Measurements from ENCODE around the gene BRSK2. TPM values are rescaled to one million over a fixed set of nuclear protein-coding genes. Genes with fewer than 3 reads are reported as not detected.

The BRSK2 gene
- total RNA-seq, 1 donor from 2014 or later, result 4.0 TPM

DNA sequence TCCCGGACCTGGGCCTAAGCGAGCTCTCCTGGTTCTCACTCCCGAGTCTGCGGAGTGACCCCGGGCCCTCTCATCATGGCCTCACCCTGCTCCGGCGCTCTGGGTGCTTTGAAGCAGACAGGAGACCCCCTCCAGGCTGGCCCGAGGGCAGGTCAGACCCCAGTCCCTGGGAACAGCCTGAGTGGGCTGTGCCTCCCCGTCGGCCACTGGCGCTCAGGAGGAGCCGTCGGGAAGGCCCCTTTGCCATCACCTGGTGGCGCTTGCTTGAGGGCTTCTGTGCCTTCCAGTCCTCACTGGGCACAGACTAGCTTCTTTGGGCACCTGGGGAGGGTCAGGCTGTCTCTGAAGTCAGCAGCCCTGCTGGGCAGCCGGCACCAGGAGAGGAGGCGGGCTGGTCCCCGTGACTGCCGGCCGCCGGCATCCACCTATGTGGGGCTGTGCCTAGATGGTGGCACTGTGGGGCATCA is 6.7 kb downstream of the BRSK2 start:
- no peaks in the 10 kb centered on the region for H3K9me3 Mint-ChIP-seq (ENCODE audit: unreplicated experiment)
- H3K36me3 Mint-ChIP-seq (ENCODE audit: low read depth, unreplicated experiment), result peaks cover 4% of the 10 kb centered on the region
- TF ChIP-seq, protein P1, sequence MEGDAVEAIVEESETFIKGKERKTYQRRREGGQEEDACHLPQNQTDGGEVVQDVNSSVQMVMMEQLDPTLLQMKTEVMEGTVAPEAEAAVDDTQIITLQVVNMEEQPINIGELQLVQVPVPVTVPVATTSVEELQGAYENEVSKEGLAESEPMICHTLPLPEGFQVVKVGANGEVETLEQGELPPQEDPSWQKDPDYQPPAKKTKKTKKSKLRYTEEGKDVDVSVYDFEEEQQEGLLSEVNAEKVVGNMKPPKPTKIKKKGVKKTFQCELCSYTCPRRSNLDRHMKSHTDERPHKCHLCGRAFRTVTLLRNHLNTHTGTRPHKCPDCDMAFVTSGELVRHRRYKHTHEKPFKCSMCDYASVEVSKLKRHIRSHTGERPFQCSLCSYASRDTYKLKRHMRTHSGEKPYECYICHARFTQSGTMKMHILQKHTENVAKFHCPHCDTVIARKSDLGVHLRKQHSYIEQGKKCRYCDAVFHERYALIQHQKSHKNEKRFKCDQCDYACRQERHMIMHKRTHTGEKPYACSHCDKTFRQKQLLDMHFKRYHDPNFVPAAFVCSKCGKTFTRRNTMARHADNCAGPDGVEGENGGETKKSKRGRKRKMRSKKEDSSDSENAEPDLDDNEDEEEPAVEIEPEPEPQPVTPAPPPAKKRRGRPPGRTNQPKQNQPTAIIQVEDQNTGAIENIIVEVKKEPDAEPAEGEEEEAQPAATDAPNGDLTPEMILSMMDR (IDR thresholded peaks at IDR 0.05; ENCODE audit: unreplicated experiment), result no peak
- no peak for DNase-seq (ENCODE audit: low spot score)
- H3K4me3 Mint-ChIP-seq (ENCODE audit: unreplicated experiment), result no peak overlapping the region
- H3K4me1 Mint-ChIP-seq (ENCODE audit: unreplicated experiment), result no peaks in the 10 kb centered on the region
- H3K27ac Mint-ChIP-seq (ENCODE audit: unreplicated experiment), result no peak overlapping the region
- peaks cover 14% of the 10 kb centered on the region for H3K27me3 Mint-ChIP-seq (ENCODE audit: unreplicated experiment)

DNA sequence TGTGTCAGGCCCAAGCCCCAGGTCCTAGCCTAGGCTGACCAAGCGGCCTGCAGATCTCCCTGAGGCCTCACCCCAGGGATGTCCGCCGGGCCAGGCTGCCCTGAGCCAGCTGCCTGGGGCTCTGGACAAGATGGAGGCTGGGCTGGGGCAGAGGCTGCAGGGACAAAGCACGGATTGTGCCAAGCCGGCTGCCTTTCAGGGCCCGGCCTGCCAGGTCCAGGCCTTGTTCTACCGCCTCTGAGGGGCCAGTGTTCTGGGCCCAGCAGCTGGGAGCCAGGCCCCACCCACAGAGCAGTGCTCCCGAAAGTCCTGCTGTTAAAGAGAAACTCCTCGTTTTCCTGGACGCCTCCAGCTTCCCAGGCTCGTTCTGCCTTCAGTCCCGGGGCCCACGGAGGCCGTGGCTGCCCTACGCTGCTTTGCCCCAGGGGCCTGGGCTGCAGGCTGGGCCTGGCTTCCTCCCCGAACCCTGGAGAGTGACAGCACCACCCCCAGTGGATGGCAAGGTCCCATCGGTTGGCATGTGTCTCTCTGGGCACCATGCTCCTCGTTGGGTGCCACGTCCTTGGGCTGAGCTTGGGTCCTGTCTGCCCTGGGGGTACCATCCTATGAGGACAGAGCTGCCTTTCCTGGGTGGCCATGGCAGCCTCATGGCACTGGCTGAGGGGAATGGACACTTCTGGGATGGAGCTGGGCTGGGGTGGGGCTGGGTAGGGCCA is 7.6 kb downstream of the BRSK2 start:
- TF ChIP-seq, protein P1 (IDR thresholded peaks at IDR 0.05; ENCODE audit: unreplicated experiment), result no peak
- no peak for DNase-seq (ENCODE audit: low spot score)
- no peak overlapping the region for H3K27ac Mint-ChIP-seq (ENCODE audit: unreplicated experiment)
- H3K4me3 Mint-ChIP-seq (ENCODE audit: unreplicated experiment), result no peak overlapping the region
- no peaks in the 10 kb centered on the region for H3K9me3 Mint-ChIP-seq (ENCODE audit: unreplicated experiment)
- no peaks in the 10 kb centered on the region for H3K4me1 Mint-ChIP-seq (ENCODE audit: unreplicated experiment)
- H3K27me3 Mint-ChIP-seq (ENCODE audit: unreplicated experiment), result peaks cover 7% of the 10 kb centered on the region
- no peaks in the 10 kb centered on the region for H3K36me3 Mint-ChIP-seq (ENCODE audit: low read depth, unreplicated experiment)

DNA sequence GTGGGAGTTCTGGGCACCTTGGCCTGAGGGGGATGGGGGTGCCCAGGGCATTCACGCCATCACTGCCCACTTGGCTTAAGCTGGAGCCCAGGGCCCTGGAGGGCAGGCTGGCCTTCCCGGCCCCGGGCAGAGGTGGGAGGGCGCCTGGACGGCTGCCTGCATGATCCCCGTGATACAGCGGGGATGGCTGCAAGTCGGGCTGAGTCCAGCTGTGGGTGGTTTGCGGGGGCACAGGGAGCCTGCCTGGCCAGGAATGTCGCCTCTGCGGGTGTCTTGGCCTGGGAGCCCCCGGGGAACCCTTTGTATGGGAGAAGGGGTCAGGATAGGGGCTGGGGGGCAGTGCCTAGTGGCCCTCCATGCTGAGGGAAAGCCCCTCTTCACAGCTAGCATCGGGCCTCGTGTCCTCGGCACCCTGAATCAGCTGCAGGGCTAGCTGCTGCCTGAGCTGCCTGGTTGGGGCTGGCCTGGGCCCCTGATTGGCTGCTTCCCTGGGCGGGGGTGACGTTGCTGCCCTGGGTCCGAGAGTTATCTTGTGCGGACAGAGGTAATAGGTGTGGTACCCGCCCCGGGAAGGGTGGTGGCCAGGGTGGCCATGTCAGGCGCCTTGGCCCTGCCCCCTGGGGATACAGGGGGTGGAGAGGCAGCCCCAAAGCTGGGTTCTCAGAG is 8.3 kb downstream of the BRSK2 start:
- no peaks in the 10 kb centered on the region for H3K9me3 Mint-ChIP-seq (ENCODE audit: unreplicated experiment)
- no peak for DNase-seq (ENCODE audit: low spot score)
- no peak overlapping the region for H3K4me3 Mint-ChIP-seq (ENCODE audit: unreplicated experiment)
- H3K27ac Mint-ChIP-seq (ENCODE audit: unreplicated experiment), result no peak overlapping the region
- H3K27me3 Mint-ChIP-seq (ENCODE audit: unreplicated experiment), result peaks cover 6% of the 10 kb centered on the region
- H3K36me3 Mint-ChIP-seq (ENCODE audit: low read depth, unreplicated experiment), result no peaks in the 10 kb centered on the region
- TF ChIP-seq, protein P1 (IDR thresholded peaks at IDR 0.05; ENCODE audit: unreplicated experiment), result no peak
- no peaks in the 10 kb centered on the region for H3K4me1 Mint-ChIP-seq (ENCODE audit: unreplicated experiment)

DNA sequence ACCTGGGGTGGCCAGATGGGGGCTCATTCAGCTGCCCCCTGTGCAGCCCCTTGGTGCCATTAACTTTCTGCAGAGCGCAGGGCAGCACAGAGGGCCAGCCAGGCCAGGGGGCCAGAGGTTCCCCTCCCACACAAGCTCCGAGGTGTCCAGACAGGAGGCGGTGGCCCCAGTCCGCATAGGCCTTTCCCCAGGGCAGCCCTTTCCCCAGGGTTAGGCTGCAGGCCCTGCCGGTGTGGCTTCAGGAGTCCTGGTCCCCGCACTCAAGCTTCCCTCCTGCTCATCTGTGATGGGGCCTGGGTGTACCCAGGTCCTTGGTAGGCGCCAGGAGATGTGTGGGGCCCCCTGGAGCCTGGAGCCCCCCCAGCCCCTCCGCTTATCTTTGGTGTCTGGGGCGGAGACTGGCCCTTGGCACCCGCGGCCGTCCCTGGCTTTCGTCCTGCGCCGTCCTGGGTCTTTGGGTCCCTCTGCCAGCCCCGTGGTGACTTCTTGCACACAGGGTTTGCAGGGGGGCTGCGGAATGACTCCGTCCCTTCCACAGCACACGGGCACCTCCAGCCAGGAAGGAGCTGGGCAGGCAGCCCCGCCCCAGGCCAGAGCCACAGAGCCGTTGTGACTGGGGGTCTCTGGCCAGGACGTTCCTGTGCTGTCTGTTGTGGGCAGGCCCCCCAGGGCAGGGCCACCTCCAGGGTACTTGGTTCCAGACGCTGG is 8.9 kb downstream of the BRSK2 start:
- Mint-ChIP-seq H3K36me3 (ENCODE audit: low read depth, unreplicated experiment) (no peaks in the 10 kb centered on the region), H3K27ac (ENCODE audit: unreplicated experiment) (no peak overlapping the region), H3K4me1 (ENCODE audit: unreplicated experiment) (no peaks in the 10 kb centered on the region), H3K4me3 (ENCODE audit: unreplicated experiment) (no peak overlapping the region), H3K27me3 (ENCODE audit: unreplicated experiment) (peaks cover 4% of the 10 kb centered on the region), H3K9me3 (ENCODE audit: unreplicated experiment) (no peaks in the 10 kb centered on the region)
- TF ChIP-seq, protein P1 (IDR thresholded peaks at IDR 0.05; ENCODE audit: unreplicated experiment), result no peak
- no peak for DNase-seq (ENCODE audit: low spot score)
